ENCODE measurements around the gene MED26. TPM values are rescaled to one million over a fixed set of nuclear protein-coding genes. Genes with fewer than 3 reads are reported as not detected.

Gene MED26
- total and polyA plus RNA-seq, 9 of the 15 experiments (the other 6 are each of a cell fraction or from before 2014, with no cell fraction given): 0.71 to 15.1 (median 6.2) TPM

- TF ChIP-seq CTCFL (IDR thresholded peaks at IDR 0.05; ENCODE audit: borderline replicate concordance, insufficient read depth, low read depth, low read length, poor library complexity, severe bottlenecking) (no peak), CC2D1A (IDR thresholded peaks at IDR 0.05) (no peak), ZNF561 (CRISPR knock-in tag; conservative IDR thresholded peaks at IDR 0.05) (no peak), ZBTB33 (CRISPR knock-in tag; IDR thresholded peaks at IDR 0.05) (no peak), SAP30 (IDR thresholded peaks at IDR 0.05; ENCODE audit: borderline replicate concordance, insufficient read depth, low read depth, low read length, poor library complexity, severe bottlenecking) (no peak)
- TF ChIP-seq, protein P1, sequence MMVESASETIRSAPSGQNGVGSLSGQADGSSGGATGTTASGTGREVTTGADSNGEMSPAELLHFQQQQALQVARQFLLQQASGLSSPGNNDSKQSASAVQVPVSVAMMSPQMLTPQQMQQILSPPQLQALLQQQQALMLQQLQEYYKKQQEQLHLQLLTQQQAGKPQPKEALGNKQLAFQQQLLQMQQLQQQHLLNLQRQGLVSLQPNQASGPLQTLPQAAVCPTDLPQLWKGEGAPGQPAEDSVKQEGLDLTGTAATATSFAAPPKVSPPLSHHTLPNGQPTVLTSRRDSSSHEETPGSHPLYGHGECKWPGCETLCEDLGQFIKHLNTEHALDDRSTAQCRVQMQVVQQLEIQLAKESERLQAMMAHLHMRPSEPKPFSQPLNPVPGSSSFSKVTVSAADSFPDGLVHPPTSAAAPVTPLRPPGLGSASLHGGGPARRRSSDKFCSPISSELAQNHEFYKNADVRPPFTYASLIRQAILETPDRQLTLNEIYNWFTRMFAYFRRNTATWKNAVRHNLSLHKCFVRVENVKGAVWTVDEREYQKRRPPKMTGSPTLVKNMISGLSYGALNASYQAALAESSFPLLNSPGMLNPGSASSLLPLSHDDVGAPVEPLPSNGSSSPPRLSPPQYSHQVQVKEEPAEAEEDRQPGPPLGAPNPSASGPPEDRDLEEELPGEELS (CRISPR knock-in tag; IDR thresholded peaks at IDR 0.05; ENCODE audit: borderline replicate concordance): no peak
- TF ChIP-seq, protein P2, sequence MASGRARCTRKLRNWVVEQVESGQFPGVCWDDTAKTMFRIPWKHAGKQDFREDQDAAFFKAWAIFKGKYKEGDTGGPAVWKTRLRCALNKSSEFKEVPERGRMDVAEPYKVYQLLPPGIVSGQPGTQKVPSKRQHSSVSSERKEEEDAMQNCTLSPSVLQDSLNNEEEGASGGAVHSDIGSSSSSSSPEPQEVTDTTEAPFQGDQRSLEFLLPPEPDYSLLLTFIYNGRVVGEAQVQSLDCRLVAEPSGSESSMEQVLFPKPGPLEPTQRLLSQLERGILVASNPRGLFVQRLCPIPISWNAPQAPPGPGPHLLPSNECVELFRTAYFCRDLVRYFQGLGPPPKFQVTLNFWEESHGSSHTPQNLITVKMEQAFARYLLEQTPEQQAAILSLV (tag; IDR thresholded peaks at IDR 0.05): no peak
Measured at GRCh38 chr19:16584248-16585093, 43.5 kb downstream of the MED26 start (continued).

Measured in K562 (cell line).